Measurements from ENCODE around the gene MTHFD1L.
"Not testable (repeated sequence)": the region's sequence is repeated elsewhere in the genome, so short reads cannot be mapped to it uniquely, and the experiment has no call there.

The MTHFD1L gene

GRCh38 chr6:151113641-151114040, 248.1 kb downstream of the MTHFD1L start:
- H3K27ac Mint-ChIP-seq, result no peak overlapping the region
- no peaks in the 10 kb centered on the region for H3K4me1 Mint-ChIP-seq
- H3K27me3 Mint-ChIP-seq, result peaks cover 5% of the 10 kb centered on the region
- H3K36me3 Mint-ChIP-seq, result no peaks in the 10 kb centered on the region
- no peaks in the 10 kb centered on the region for H3K9me3 Mint-ChIP-seq
- H3K4me3 Mint-ChIP-seq, result no peak overlapping the region

- Mint-ChIP-seq H3K27me3 (no peaks in the 10 kb centered on the region), H3K36me3 (peaks cover 1% of the 10 kb centered on the region), H3K4me1 (no peaks in the 10 kb centered on the region)
Measured at GRCh38 chr6:151118461-151119123, 253.1 kb downstream of the MTHFD1L start.

DNA sequence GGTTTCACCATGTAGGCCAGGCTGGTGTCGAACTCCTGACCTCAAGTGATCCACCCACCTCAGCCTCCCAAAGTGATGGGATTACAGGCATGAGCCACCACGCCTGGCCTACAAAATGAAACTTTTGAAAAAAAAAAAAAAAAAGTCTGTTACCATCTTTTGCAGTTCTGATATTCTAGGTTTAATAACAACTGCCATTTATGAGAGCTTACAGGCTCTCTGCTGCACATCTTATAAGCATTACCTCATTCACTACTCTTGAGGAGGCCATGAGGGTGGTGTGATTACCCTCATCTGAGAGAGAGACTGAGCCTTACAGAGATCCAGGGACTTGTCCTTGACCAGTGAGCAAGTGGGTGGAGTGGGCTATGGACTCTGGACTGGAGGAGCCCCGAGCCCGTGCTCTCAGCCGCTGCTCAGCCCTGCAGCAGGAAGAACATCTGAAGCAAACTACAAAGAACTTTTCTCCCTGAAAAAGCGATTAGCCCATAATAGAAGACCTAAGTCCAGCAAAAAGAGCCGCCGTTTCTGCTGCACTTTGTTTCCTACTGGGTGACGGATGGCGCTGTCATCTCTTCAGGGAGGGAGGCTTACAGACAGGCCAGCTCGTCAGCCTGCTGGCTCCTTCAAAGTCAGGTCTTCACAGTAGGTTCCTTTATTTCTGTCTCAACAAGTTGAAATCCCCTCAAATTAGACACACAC, 254.5 kb downstream of the MTHFD1L start:
- no peaks in the 10 kb centered on the region for H3K27me3 Mint-ChIP-seq
- peaks cover 3% of the 10 kb centered on the region for H3K36me3 Mint-ChIP-seq
- H3K4me1 Mint-ChIP-seq, result no peaks in the 10 kb centered on the region
- no peaks in the 10 kb centered on the region for H3K9me3 Mint-ChIP-seq
- no peak overlapping the region for H3K27ac Mint-ChIP-seq
- no peak overlapping the region for H3K4me3 Mint-ChIP-seq

More at GRCh38 chr6:151118461-151119123, 253.1 kb downstream of the MTHFD1L start:
- Mint-ChIP-seq H3K27ac (no peak overlapping the region), H3K4me3 (no peak overlapping the region), H3K9me3 (no peaks in the 10 kb centered on the region)

DNA sequence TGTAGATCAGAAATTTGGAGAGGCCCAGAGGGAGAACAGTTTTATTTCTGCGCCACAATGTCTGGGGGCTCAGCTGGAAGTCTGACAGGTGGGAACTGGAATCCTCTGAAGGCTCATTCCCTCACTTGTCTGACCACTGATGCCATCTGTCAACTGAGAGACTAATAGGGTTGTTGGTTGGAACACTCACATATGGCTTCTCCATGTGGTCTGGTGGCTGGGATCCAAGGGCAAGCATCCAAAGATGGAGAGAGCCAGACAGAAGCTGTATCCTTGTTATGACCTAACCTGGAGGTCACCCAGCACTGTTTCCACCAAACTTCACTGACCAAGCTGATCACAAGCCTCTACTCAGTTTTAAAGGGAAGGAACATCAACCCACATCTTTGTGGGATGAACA, 256.4 kb downstream of the MTHFD1L start:
- Mint-ChIP-seq H3K27ac (no peak overlapping the region), H3K4me1 (no peaks in the 10 kb centered on the region), H3K9me3 (no peaks in the 10 kb centered on the region), H3K4me3 (no peak overlapping the region), H3K27me3 (no peaks in the 10 kb centered on the region), H3K36me3 (peaks cover 3% of the 10 kb centered on the region)

DNA sequence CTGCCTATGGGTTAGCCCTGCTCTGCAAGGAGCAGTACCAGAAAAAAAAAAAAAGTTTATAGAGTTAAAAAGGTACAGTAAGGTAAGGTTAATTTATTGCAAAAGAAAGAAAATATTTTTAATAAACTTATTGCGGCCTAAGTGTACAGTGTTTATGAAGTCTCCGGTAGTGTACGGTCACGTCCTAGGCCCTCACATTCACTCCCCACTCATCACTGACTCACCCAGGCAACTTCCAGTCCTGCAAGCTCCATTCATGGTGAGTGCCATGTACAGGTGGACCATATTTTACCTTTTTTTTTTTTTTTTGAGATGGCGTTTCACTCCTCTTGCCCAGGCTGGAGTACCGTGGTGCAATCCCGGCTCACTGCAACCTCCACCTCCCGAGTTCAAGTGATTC, 258.1 kb downstream of the MTHFD1L start:
- not testable (repeated sequence) for H3K27ac Mint-ChIP-seq, H3K4me1 Mint-ChIP-seq, H3K36me3 Mint-ChIP-seq, H3K27me3 Mint-ChIP-seq, H3K9me3 Mint-ChIP-seq, H3K4me3 Mint-ChIP-seq

DNA sequence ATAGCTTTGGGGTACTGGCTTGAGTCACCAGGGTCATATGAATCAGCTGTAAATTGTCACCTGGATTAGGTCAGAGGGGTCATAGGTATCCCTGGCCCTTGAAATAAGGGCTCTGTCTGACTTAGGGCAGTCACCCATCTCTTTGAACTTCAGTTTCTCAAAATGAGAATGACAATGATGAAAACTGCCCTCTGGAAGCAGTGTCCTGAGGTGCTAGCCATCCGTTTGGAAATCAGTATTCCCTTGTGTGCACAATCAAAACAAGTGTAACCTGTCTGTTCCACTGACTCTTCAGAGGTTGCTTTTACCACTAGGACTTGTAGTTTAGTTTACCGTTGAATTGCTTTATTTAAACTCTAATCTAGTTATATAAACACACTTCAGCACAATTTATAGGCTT, 259.7 kb downstream of the MTHFD1L start:
- not testable (repeated sequence) for H3K4me1 Mint-ChIP-seq, H3K9me3 Mint-ChIP-seq, H3K27ac Mint-ChIP-seq, H3K4me3 Mint-ChIP-seq, H3K27me3 Mint-ChIP-seq, H3K36me3 Mint-ChIP-seq

- not testable (repeated sequence) for H3K27me3 Mint-ChIP-seq, H3K4me1 Mint-ChIP-seq, H3K27ac Mint-ChIP-seq, H3K36me3 Mint-ChIP-seq, H3K9me3 Mint-ChIP-seq, H3K4me3 Mint-ChIP-seq
Measured at GRCh38 chr6:151125651-151126416, 260.3 kb downstream of the MTHFD1L start.

DNA sequence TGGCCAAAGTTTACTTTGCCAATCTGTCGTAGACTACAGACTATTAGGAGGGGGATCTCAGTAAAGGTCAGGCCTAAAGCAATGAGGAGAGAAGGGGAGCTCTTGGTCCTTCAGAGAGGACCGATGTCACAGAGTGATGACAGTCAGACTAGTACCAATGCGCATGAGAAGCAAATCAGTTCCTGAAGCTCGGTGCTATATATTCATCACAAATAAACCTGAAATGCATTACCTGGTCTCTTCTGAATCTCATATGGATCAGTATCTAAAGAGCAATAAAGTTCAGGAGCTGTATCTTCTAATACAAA, 260.9 kb downstream of the MTHFD1L start:
- H3K4me1 Mint-ChIP-seq, H3K27ac Mint-ChIP-seq, H3K4me3 Mint-ChIP-seq, H3K27me3 Mint-ChIP-seq, H3K9me3 Mint-ChIP-seq, H3K36me3 Mint-ChIP-seq: not testable (repeated sequence)

DNA sequence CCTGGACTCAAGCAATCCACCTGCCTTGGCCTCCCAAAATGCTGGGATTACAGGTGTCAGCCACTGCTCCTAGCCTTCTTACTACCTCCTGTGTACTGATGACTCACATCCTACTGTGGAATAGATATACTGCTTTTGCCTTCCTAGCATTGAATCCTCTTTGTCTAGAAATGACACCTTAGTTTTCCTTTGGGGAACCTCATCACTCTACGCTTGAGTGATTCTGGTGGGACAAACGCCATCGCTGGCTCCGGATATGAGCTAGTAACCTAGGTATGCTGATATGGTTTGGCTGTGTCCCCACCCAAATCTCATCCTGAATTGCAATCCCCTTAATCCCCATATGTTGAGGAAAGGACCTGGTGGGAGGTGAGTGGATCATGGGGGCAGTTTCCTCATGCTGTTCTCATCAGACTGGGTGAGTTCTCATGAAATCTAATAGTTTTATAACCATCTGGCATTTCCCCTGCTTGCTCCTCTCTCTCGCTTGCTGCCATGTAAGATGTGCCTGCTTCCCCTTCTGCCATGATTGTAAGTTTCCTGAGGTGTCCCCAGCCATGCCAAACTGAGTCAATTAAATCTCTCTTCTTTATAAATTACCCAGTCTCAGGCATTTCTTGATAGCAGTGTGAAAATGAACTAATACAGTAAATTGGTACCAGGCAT, 261.8 kb downstream of the MTHFD1L start:
- H3K4me1 Mint-ChIP-seq, H3K27me3 Mint-ChIP-seq, H3K36me3 Mint-ChIP-seq, H3K27ac Mint-ChIP-seq, H3K9me3 Mint-ChIP-seq, H3K4me3 Mint-ChIP-seq: not testable (repeated sequence)

DNA sequence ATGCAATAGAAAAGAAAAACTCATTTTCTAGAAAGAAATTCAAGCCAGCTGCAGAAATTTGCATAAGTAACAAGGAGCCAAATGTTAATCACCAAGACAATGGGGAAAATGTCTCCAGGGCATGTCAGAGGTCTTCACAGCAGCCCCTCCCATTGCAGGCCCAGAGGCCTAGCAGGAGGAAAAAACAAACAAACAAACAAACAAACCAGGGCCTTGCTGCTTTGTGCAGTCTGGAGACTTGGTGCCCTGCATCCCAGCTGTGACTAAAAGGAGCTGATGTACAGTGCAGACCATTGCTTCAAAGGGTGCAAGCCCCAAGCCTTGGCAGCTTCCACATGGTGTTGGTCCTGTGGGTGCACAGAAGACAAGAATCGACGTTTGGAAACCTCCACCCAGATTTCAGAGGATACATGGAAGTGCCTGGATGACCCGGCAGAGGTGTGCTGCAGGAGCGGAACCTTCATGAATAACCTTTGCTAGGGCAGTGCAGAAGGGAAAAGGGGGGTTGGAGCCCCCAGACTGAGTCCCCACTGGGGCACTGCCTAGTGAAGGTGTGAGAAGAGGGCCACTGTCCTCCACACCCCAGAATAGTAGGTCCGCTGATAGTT, 263.4 kb downstream of the MTHFD1L start:
- Mint-ChIP-seq H3K9me3 (no peaks in the 10 kb centered on the region), H3K4me3 (no peak overlapping the region), H3K36me3 (peaks cover 2% of the 10 kb centered on the region), H3K4me1 (no peaks in the 10 kb centered on the region), H3K27ac (no peak overlapping the region), H3K27me3 (no peaks in the 10 kb centered on the region)

DNA sequence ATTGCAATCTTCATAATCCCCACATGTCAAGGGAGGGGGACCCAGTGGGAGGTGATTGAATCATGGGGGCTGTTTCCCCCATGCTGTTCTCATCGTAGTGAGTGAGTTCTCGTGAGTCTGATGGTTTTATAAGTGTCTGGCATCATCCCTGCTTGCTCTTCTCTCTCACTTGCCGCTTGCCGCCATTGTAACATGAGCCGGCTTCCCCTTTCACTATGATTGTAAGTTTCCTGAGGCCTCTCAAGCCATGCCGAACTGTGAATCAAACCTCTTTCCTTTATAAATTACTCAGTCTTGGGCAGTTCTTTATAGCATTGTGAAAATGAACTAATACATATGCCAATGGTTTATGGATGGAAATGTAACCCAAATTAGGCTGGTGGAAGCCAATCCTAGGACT, 264.8 kb downstream of the MTHFD1L start:
- Mint-ChIP-seq H3K4me1 (no peaks in the 10 kb centered on the region), H3K4me3 (no peak overlapping the region), H3K9me3 (no peaks in the 10 kb centered on the region), H3K27ac (no peak overlapping the region), H3K36me3 (no peaks in the 10 kb centered on the region), H3K27me3 (peaks cover 1% of the 10 kb centered on the region)

DNA sequence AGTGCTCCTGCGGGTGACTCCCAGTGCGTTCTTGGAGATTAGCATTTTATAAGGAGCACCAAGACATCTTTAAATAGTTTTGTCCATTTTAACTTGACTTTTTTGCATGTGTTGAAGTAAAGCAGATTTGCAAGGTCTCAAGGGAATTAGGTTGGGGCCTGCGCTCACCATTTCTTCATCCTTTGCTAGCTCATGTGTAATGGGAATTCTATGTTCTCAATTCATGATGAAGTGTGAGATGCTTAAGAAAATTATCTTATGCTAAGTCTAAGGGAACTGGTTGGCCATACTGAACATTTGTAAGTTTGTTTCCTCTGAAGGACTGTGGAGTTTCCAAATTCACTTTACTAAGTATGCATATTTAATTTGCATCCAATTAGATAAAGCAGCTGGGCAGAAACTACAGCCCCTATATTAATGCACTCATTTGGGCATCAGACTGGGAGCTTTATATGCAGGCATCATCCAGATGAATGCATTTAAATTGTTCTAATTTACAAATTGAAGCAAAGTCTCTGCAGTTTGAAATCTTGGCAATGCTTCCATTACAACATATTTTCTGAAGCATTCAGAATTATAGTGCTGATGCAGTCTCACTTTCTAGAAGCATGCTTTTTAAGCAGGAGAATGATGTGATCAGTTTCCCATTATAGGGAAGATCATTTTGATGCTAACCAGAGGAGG, 266.0 kb downstream of the MTHFD1L start:
- H3K27me3 Mint-ChIP-seq, result peaks cover 1% of the 10 kb centered on the region
- H3K9me3 Mint-ChIP-seq, result no peaks in the 10 kb centered on the region
- H3K36me3 Mint-ChIP-seq, result no peaks in the 10 kb centered on the region
- no peak overlapping the region for H3K27ac Mint-ChIP-seq
- no peaks in the 10 kb centered on the region for H3K4me1 Mint-ChIP-seq
- H3K4me3 Mint-ChIP-seq, result no peak overlapping the region

DNA sequence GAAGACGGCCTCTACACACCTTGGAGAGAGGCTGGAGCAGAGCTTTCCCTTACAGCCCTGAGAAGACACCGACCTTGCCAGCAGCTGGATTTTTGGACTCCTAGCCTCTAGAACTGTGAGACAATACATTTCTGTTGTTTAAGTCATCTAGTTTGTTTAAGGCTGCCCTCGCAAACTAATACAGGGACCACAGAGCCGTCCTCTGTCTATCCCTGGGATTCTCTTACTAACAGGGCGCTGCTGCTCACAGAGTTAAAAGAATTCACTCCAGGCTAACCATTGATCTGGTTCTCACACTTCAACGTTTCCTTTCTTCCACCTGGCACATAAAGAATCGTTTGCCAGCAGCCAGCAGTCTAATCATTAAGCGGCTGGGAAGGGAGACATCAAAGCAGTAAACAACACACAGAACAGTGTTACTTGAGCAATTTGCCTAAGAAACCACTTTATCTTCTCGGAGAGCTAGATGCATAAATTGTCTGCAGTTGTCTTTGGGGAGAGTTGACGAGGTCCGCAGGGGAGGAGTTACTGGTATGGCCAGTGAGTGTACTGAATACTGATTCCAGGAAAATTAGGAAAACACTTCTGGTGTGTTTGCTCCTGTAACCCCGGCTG, 270.7 kb downstream of the MTHFD1L start:
- H3K4me3 Mint-ChIP-seq, result no peak overlapping the region
- no peaks in the 10 kb centered on the region for H3K4me1 Mint-ChIP-seq
- H3K27me3 Mint-ChIP-seq, result peaks cover 6% of the 10 kb centered on the region
- no peaks in the 10 kb centered on the region for H3K36me3 Mint-ChIP-seq
- H3K27ac Mint-ChIP-seq, result no peak overlapping the region
- H3K9me3 Mint-ChIP-seq, result no peaks in the 10 kb centered on the region

GRCh38 chr6:151137542-151137941, 272.0 kb downstream of the MTHFD1L start:
- Mint-ChIP-seq H3K27ac (no peak overlapping the region), H3K9me3 (no peaks in the 10 kb centered on the region), H3K36me3 (no peaks in the 10 kb centered on the region), H3K4me1 (no peaks in the 10 kb centered on the region), H3K27me3 (peaks cover 6% of the 10 kb centered on the region), H3K4me3 (no peak overlapping the region)

DNA sequence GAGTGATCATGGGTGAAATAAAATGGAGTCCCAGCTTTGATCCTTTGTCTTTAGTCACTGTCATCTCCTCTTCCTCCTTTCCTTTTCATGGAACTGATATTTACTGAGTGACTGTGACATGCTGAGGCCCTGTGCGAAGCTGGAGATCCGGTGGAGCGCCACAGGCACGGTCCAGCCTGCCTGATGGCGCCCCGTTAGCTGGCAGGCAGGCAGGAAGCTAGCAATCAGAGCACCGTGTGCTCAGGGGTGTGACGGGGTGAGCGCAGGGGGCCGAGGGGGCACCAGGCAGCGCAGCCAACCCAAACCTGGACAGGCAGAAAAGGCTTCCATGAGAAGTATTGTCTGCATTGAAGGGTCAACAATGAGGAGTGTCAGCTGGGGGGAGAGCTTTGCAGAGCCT, 274.0 kb downstream of the MTHFD1L start:
- no peaks in the 10 kb centered on the region for H3K36me3 Mint-ChIP-seq
- no peaks in the 10 kb centered on the region for H3K4me1 Mint-ChIP-seq
- no peak overlapping the region for H3K4me3 Mint-ChIP-seq
- H3K27me3 Mint-ChIP-seq, result peaks cover 6% of the 10 kb centered on the region
- no peaks in the 10 kb centered on the region for H3K9me3 Mint-ChIP-seq
- H3K27ac Mint-ChIP-seq, result no peak overlapping the region
